Mononuclear cell (primary cell): Measurements from ENCODE around the gene CPLX1. TPM values are rescaled to one million over a fixed set of nuclear protein-coding genes. Genes with fewer than 3 reads are reported as not detected.

Experiments
- H3K27me3 ChIP-seq: 2 replicates; pipeline ENCODE4 v1.6.0; 2011; ENCODE audit warnings: low read length, control low read depth; ENCODE audit not compliant: insufficient read depth
- H3K4me1 ChIP-seq: 2 replicates; pipeline ENCODE4 v1.5.1; 2011; ENCODE audit warnings: mild to moderate bottlenecking, low read length, control low read depth; ENCODE audit not compliant: insufficient read depth
- H3K4me3 ChIP-seq: 2 replicates; pipeline ENCODE4 v1.5.1; 2011; ENCODE audit warnings: mild to moderate bottlenecking, low read length, moderate library complexity
- H3K9me3 ChIP-seq: 2 replicates; pipeline ENCODE4 v1.5.1; 2011; ENCODE audit warnings: low read depth, mild to moderate bottlenecking, control low read depth, low read length
- total RNA-seq: library from RNA; depleted of rRNA; stranded (reverse); fragments of >200 nt; gene quantifications from one replicate; pipeline ENCODE4 v1.2.3, GENCODE V29; 2012

Gene CPLX1
- total RNA-seq: 0.10 TPM

- no peak within 1 kb of the TSS for H3K4me3 ChIP-seq
- peaks cover 32% of the 10 kb centered on the region for H3K27me3 ChIP-seq
- H3K9me3 ChIP-seq: no peaks in the 10 kb centered on the region
- H3K4me1 ChIP-seq: no peaks in the 10 kb centered on the region
Measured at GRCh38 chr4:825971-826330, at the start of gene CPLX1. CPLX1 (minus strand) TSS chr4:826129; CDS start chr4:824522, 1,607 bp downstream.

- Histone ChIP-seq H3K27me3 (no peaks in the 10 kb centered on the region), H3K4me1 (peaks cover 13% of the 10 kb centered on the region), H3K4me3 (no peak overlapping the region), H3K9me3 (no peaks in the 10 kb centered on the region)
Measured at GRCh38 chr4:874971-875817, 49.3 kb upstream of the CPLX1 start.

GRCh38 chr4:874056-874455 is 48.1 kb upstream of the CPLX1 start:
- Histone ChIP-seq H3K4me3 (no peak overlapping the region), H3K27me3 (no peaks in the 10 kb centered on the region), H3K9me3 (no peaks in the 10 kb centered on the region), H3K4me1 (peaks cover 7% of the 10 kb centered on the region)

GRCh38 chr4:872241-872981 is 46.5 kb upstream of the CPLX1 start:
- Histone ChIP-seq H3K4me1 (no peaks in the 10 kb centered on the region), H3K9me3 (no peaks in the 10 kb centered on the region), H3K27me3 (no peaks in the 10 kb centered on the region), H3K4me3 (no peak overlapping the region)

- Histone ChIP-seq H3K9me3 (no peaks in the 10 kb centered on the region), H3K27me3 (no peaks in the 10 kb centered on the region), H3K4me3 (no peak overlapping the region), H3K4me1 (no peaks in the 10 kb centered on the region)
Measured at GRCh38 chr4:871484-871883, 45.6 kb upstream of the CPLX1 start.

GRCh38 chr4:870951-871350 is 45.0 kb upstream of the CPLX1 start:
- Histone ChIP-seq H3K4me3 (no peak overlapping the region), H3K4me1 (no peaks in the 10 kb centered on the region), H3K27me3 (no peaks in the 10 kb centered on the region), H3K9me3 (no peaks in the 10 kb centered on the region)

GRCh38 chr4:869776-870175 is 43.8 kb upstream of the CPLX1 start:
- H3K4me3 ChIP-seq: no peak overlapping the region
- H3K4me1 ChIP-seq: no peaks in the 10 kb centered on the region
- no peaks in the 10 kb centered on the region for H3K9me3 ChIP-seq

GRCh38 chr4:868421-868820 is 42.5 kb upstream of the CPLX1 start:
- Histone ChIP-seq H3K27me3 (no peaks in the 10 kb centered on the region), H3K9me3 (no peaks in the 10 kb centered on the region), H3K4me1 (no peaks in the 10 kb centered on the region), H3K4me3 (no peak overlapping the region)

More at GRCh38 chr4:869776-870175, 43.8 kb upstream of the CPLX1 start:
- no peaks in the 10 kb centered on the region for H3K27me3 ChIP-seq

GRCh38 chr4:867526-868250 is 41.8 kb upstream of the CPLX1 start:
- H3K9me3 ChIP-seq: no peaks in the 10 kb centered on the region
- H3K4me3 ChIP-seq: no peak overlapping the region
- no peaks in the 10 kb centered on the region for H3K27me3 ChIP-seq
- H3K4me1 ChIP-seq: no peaks in the 10 kb centered on the region

- Histone ChIP-seq H3K4me1 (no peaks in the 10 kb centered on the region), H3K27me3 (no peaks in the 10 kb centered on the region), H3K4me3 (no peak overlapping the region), H3K9me3 (no peaks in the 10 kb centered on the region)
Measured at GRCh38 chr4:866761-867390, 40.9 kb upstream of the CPLX1 start.

GRCh38 chr4:866068-866760 is 40.3 kb upstream of the CPLX1 start:
- Histone ChIP-seq H3K4me3 (no peak overlapping the region), H3K9me3 (no peaks in the 10 kb centered on the region), H3K4me1 (no peaks in the 10 kb centered on the region), H3K27me3 (no peaks in the 10 kb centered on the region)

- no peaks in the 10 kb centered on the region for H3K9me3 ChIP-seq
- no peak overlapping the region for H3K4me3 ChIP-seq
- H3K27me3 ChIP-seq: no peaks in the 10 kb centered on the region
- H3K4me1 ChIP-seq: no peaks in the 10 kb centered on the region
Measured at GRCh38 chr4:865572-865971, 39.6 kb upstream of the CPLX1 start.

- Histone ChIP-seq H3K27me3 (no peaks in the 10 kb centered on the region), H3K4me1 (no peaks in the 10 kb centered on the region), H3K9me3 (no peaks in the 10 kb centered on the region), H3K4me3 (no peak overlapping the region)
Measured at GRCh38 chr4:865121-865465, 39.2 kb upstream of the CPLX1 start.

GRCh38 chr4:864456-865120 is 38.7 kb upstream of the CPLX1 start:
- Histone ChIP-seq H3K9me3 (no peaks in the 10 kb centered on the region), H3K4me3 (no peak overlapping the region), H3K4me1 (no peaks in the 10 kb centered on the region), H3K27me3 (no peaks in the 10 kb centered on the region)
